ENCODE results near the gene SLC24A3.

- TF ChIP-seq CTCF (tag by site-specific recombination; IDR thresholded peaks at IDR 0.05) (no peak), ZNF248 (tag by site-specific recombination; IDR thresholded peaks at IDR 0.05) (no peak), ZNF354C (tag by site-specific recombination; IDR thresholded peaks at IDR 0.05; ENCODE audit: borderline replicate concordance, low read depth) (no peak), YY1 (tag by site-specific recombination; IDR thresholded peaks at IDR 0.05) (no peak), ZNF837 (tag by site-specific recombination; IDR thresholded peaks at IDR 0.05) (no peak), ZFP37 (tag by site-specific recombination; IDR thresholded peaks at IDR 0.05) (no peak), ZNF639 (tag by site-specific recombination; IDR thresholded peaks at IDR 0.05) (no peak), ZNF549 (tag by site-specific recombination; IDR thresholded peaks at IDR 0.05) (no peak), ZBTB26 (tag by site-specific recombination; optimal IDR thresholded peaks at IDR 0.05) (no peak), ZNF548 (tag by site-specific recombination; IDR thresholded peaks at IDR 0.05) (no peak), ZNF280D (tag by site-specific recombination; IDR thresholded peaks at IDR 0.05) (no peak), TCF7L2 (IDR thresholded peaks at IDR 0.05; ENCODE audit: borderline replicate concordance, low read depth, low read length) (no peak), ZNF292 (tag by site-specific recombination; IDR thresholded peaks at IDR 0.05; ENCODE audit: borderline replicate concordance, low read depth) (no peak), ZNF10 (tag by site-specific recombination; IDR thresholded peaks at IDR 0.05) (no peak)
These were observed 215.9 kb downstream of the SLC24A3 start for GRCh38 chr20:19428324-19428723.
